Stomach (tissue), 4 donors: Measurements from ENCODE around the gene NCBP2L.

Experiments used
- CTCF ChIP-seq, 7 experiments: fragments of 450-650 bp in 4 of 7; fragments of 200-600 bp in 3 of 7; sonication (generic) in 3 of 7; IDR thresholded peaks; one replicate each; pipeline ENCODE4 v1.5.1; 2016 to 2019; ENCODE audit warnings: antibody characterized with exemption in 7 of 7, control low read depth in 2 of 7, mild to moderate bottlenecking in 1 of 7
- EP300 ChIP-seq: sonication (generic); formaldehyde crosslinking; IDR thresholded peaks from one replicate; pipeline ENCODE4 v1.6.1; 2017; ENCODE audit warnings: antibody characterized with exemption
- POLR2A ChIP-seq, 4 donors: fragments of 450-650 bp; IDR thresholded peaks; one replicate each; pipeline ENCODE4 v1.6.1; 2016; ENCODE audit warnings: antibody characterized with exemption in 4 of 4, control low read depth in 2 of 4, mild to moderate bottlenecking in 1 of 4, moderate library complexity in 1 of 4
- POLR2AphosphoS5 ChIP-seq, 3 donors: sonication (generic); formaldehyde crosslinking; IDR thresholded peaks; one replicate each; pipeline ENCODE4 v1.6.1; 2016; ENCODE audit warnings: antibody characterized with exemption in 3 of 3

GRCh38 chrX:107831071-107831730, 53.7 kb downstream of the NCBP2L start:
- TF ChIP-seq CTCF (IDR thresholded peaks at IDR 0.05) (no peak), POLR2A (IDR thresholded peaks at IDR 0.05) (no peak), EP300 (no peak), POLR2AphosphoS5 (IDR thresholded peaks at IDR 0.05) (no peak)
